Testis (tissue), 3 donors: ENCODE results near the gene PPP4R3B. TPM values are rescaled to one million over a fixed set of nuclear protein-coding genes. Genes with fewer than 3 reads are reported as not detected.
"Not testable (repeated sequence)": the region's sequence is repeated elsewhere in the genome, so short reads cannot be mapped to it uniquely, and the experiment has no call there.

Experiments used
- DNase-seq: peaks from one replicate; pipeline ENCODE4 v3.0.0-alpha.2; 2019
- H3K27ac ChIP-seq, 2 donors: fragments of 200-600 bp; sonication (generic); one replicate each; pipeline ENCODE4 v1.5.1; 2019
- H3K27me3 ChIP-seq: fragments of 200-600 bp; sonication (generic); one replicate; pipeline ENCODE4 v1.5.1; 2019
- H3K36me3 ChIP-seq: fragments of 200-600 bp; sonication (generic); one replicate; pipeline ENCODE4 v1.5.1; 2017; ENCODE audit warnings: low read depth; ENCODE audit errors: missing control alignments
- H3K4me1 ChIP-seq: fragments of 200-600 bp; sonication (generic); one replicate; pipeline ENCODE4 v1.5.1; 2019
- H3K4me3 ChIP-seq, 2 donors: fragments of 200-600 bp; sonication (generic); one replicate each; pipeline ENCODE4 v1.5.1; 2017 to 2019
- H3K9me3 ChIP-seq: fragments of 200-600 bp; sonication (generic); one replicate; pipeline ENCODE4 v1.5.1; 2017
- CTCF ChIP-seq, 3 experiments: fragments of 450-650 bp in 2 of 3; fragments of 200-600 bp in 1 of 3; sonication (generic) in 1 of 3; IDR thresholded peaks; one replicate each; pipeline ENCODE4 v1.5.1; 2016 to 2019; ENCODE audit warnings: antibody characterized with exemption in 3 of 3, mild to moderate bottlenecking in 2 of 3, moderate library complexity in 1 of 3
- POLR2A ChIP-seq: fragments of 450-650 bp; IDR thresholded peaks from one replicate; pipeline ENCODE4 v1.6.1; 2017; ENCODE audit warnings: antibody characterized with exemption, mild to moderate bottlenecking, moderate library complexity
- WGBS, 2 donors: methylation state at CpG; one replicate each; pipeline ENCODE4 v1.1.5; 2018; 5-methylcytosine and 5-hydroxymethylcytosine counted together
- intact Hi-C: fragments of 100-400 bp; cut with DNase I; formaldehyde crosslinking; loops from one replicate; pipeline ENCODE4 v1.15.1; 2023; ENCODE audit warnings: low total_unique reads
- polyA plus RNA-seq: library from polyadenylated mRNA; stranded (reverse); fragments of 350-450 nt; fragmentation: Illumina TruSeq; extraction: RNeasy Lipid Tissue Mini Kit (QIAGEN cat#74804); gene quantifications from one replicate; pipeline ENCODE4 v1.2.3, GENCODE V29; 2014; ENCODE audit warnings: low read depth, low replicate concordance; ENCODE audit not compliant: insufficient read depth
- total RNA-seq, 2 donors: library from RNA; depleted of rRNA; stranded (reverse); fragments of >200 nt; gene quantifications; one replicate each; pipeline ENCODE4 v1.2.3, GENCODE V29; 2016

PPP4R3B gene
- total and polyA plus RNA-seq, 3 donors from 2014 or later = 51.3 to 65.8 (median 63.8) TPM

- Histone ChIP-seq H3K36me3 (no peaks in the 10 kb centered on the region), H3K9me3 (no peaks in the 10 kb centered on the region), H3K4me3 (no peak overlapping the region), H3K4me1 (no peaks in the 10 kb centered on the region), H3K27me3 (no peaks in the 10 kb centered on the region), H3K27ac (no peak overlapping the region)
- intact Hi-C loops = no loop called here
- no peak for TF ChIP-seq CTCF (IDR thresholded peaks at IDR 0.05)
- no peak for TF ChIP-seq POLR2A
- DNase-seq = no peak
- 82 to 92% methylated on average over 9 of the region's 9 CpGs for WGBS, 2 donors
Measured at GRCh38 chr2:55556809-55557208, 60.6 kb downstream of the PPP4R3B start.

- Histone ChIP-seq H3K4me3 (no peak overlapping the region), H3K36me3 (no peaks in the 10 kb centered on the region)
- no peak for DNase-seq
Measured at GRCh38 chr2:55555977-55556376, 61.4 kb downstream of the PPP4R3B start.

DNA sequence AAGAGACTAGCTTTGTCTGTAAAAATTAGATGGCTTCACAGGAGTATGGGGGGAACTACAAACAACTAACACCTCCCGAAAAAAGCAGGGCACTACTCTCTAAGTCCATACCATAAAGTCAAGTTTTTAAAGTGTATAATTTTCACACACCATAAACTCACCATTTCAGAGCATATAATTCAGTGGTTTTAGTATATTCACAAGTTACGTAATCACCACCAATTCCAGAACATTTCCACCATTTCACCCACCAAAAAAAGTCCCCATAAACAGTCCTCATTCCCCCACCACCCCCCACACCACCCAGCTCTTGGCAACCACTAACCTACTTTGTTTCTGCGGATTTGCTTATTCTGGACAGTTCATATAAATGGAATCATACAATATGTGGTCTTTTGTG lies 64.1 kb downstream of the PPP4R3B start:
- H3K4me1 ChIP-seq = no peaks in the 10 kb centered on the region
- H3K4me3 ChIP-seq = no peak overlapping the region
- WGBS, 2 donors = 92 to 94% methylated on average over 3 of the region's 3 CpGs
- H3K36me3 ChIP-seq = no peaks in the 10 kb centered on the region
- intact Hi-C loops = no loop called here
- H3K27ac ChIP-seq = no peak overlapping the region
- H3K9me3 ChIP-seq = no peaks in the 10 kb centered on the region
- no peaks in the 10 kb centered on the region for H3K27me3 ChIP-seq
- TF ChIP-seq POLR2A (no peak), CTCF (IDR thresholded peaks at IDR 0.05) (no peak)
- DNase-seq = no peak

More at GRCh38 chr2:55555977-55556376, 61.4 kb downstream of the PPP4R3B start:
- H3K27ac ChIP-seq = no peak overlapping the region
- no peaks in the 10 kb centered on the region for H3K4me1 ChIP-seq
- intact Hi-C loops = no loop called here
- no peaks in the 10 kb centered on the region for H3K27me3 ChIP-seq
- no peaks in the 10 kb centered on the region for H3K9me3 ChIP-seq
- TF ChIP-seq CTCF (IDR thresholded peaks at IDR 0.05) (no peak), POLR2A (no peak)

- H3K36me3 ChIP-seq = no peaks in the 10 kb centered on the region
- WGBS, 2 donors = 84 to 89% methylated on average over 4 of the region's 4 CpGs
Measured at GRCh38 chr2:55550368-55551102, 66.9 kb downstream of the PPP4R3B start.

GRCh38 chr2:55547679-55548078 lies 69.7 kb downstream of the PPP4R3B start:
- H3K4me3 ChIP-seq, intact Hi-C loops: not testable (repeated sequence)

More at GRCh38 chr2:55550368-55551102, 66.9 kb downstream of the PPP4R3B start:
- Histone ChIP-seq H3K4me3 (no peak overlapping the region), H3K27me3 (no peaks in the 10 kb centered on the region), H3K27ac (no peak overlapping the region), H3K4me1 (no peaks in the 10 kb centered on the region), H3K9me3 (no peaks in the 10 kb centered on the region)
- intact Hi-C loops = no loop called here
- TF ChIP-seq POLR2A = no peak
- no peak for TF ChIP-seq CTCF (IDR thresholded peaks at IDR 0.05)
- no peak for DNase-seq

More at GRCh38 chr2:55547679-55548078, 69.7 kb downstream of the PPP4R3B start:
- H3K4me1 ChIP-seq, H3K9me3 ChIP-seq, DNase-seq, H3K27ac ChIP-seq, H3K36me3 ChIP-seq, H3K27me3 ChIP-seq: not testable (repeated sequence)
- 93 to 95% methylated on average over 8 of the region's 8 CpGs for WGBS, 2 donors
